RKO (cell line): ENCODE results near the gene OR8A1.
"Not testable (repeated sequence)": the region's sequence is repeated elsewhere in the genome, so short reads cannot be mapped to it uniquely, and the experiment has no call there.

ENCODE experiments used
- DNase-seq: peaks from one replicate; pipeline ENCODE4 v3.0.0-alpha.2; 2016; ENCODE audit warnings: low spot score

OR8A1 gene

DNA sequence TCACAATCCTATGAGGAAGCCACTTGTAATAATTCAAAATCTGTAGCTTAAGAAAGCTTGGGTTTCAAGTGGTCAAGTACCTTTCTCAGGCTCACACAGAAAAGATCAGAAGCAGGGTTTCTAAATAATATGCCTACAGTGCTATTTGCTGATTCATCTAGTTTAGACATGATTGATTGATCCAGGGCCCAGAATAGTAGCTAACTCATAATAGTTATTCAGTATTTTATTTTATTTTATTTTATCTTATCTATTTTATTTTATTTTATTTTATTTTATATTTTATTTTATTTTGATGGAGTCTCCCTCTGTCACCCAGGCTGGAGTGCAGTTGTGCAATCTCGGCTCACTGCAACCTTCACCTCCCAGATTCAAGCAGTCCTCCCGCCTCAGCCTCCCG is 25.5 kb downstream of the OR8A1 start:
- no peak for DNase-seq

DNA sequence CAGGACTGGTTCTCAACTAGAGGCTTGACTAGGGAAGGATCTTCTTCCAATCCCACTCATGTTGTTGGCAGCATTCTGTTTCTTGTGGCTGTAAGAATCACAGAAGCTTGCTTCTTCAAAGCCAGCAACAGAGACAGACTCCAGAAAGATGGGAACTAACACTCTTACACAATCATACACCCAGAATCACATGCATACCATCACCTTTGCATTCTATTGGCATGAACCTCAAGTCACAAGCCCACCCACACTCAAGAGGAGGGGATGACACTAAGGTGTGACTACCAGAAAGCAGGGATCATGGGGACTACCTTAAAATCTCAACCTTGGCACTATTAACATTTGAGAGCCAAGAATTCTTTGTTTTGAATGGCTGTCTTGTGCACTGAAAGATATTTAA is 27.8 kb downstream of the OR8A1 start:
- DNase-seq: no peak

DNA sequence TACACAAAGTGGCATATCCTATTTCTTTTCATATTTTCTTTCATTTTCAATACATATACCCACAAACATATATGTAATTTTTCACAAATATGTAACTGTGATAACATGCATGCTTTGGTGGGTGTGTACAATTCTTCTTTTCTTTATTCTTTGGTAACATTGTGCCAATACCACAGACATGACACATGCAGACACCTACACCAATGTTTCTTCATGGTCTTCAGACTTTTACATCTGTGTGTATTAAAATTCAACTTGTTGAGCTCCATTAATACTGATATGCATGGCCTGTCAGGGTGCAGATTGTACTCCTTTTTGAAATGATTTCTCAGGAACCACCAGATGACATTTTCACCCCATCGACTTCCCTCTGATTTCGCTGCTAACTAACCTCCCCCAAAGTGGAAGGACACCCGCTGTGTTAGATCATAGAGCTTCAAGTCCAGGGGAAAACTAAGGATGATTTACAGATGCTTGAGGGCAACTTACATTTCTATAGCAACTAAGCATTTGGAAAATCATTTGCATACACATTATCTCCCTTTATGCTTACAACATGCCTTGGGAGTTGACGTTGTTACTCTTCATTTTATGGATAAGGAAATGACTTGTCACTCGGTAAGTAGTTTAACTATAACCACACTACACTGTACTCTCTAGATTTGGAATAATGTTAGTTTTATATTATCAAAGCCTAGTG is 31.0 kb downstream of the OR8A1 start:
- DNase-seq: no peak

DNA sequence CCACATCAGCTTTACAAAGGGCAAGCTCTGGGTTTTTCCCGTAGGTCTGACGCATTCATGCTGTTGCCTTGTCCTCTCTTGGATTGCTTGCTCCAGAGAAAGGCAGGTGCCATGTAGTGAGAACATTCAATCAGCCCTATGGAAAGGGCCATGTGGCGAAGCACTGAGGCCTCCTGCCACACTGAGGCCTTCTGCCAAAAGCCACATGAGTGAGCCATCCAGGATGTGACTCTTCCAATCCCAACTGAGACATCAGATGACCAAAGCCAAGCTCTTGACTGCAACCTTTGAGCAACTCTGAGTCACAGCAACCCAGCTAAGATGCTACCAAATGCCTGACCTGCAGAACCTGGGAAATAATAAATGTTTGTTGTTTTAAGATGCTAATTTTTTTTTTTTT is 32.4 kb downstream of the OR8A1 start:
- peak; percentile 85 for DNase-seq

DNA sequence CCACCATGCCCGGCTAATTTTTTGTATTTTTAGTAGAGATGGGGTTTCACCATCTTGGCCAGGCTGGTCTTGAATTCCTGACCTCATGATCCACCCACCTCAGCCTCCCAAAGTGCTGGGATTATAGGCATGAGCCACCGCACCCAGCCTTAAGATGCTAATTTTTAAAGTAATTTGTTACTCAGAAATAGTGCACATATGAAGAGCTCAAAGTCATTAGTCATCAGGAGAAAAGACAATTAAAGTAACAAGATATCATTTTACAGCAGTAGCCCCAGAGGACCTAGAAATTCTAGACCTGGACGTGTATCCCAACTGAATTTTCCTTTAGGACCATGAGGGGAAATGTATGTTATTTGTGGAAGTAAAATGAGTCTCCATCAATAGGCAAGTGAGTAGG is 32.9 kb downstream of the OR8A1 start:
- not testable (repeated sequence) for DNase-seq

DNA sequence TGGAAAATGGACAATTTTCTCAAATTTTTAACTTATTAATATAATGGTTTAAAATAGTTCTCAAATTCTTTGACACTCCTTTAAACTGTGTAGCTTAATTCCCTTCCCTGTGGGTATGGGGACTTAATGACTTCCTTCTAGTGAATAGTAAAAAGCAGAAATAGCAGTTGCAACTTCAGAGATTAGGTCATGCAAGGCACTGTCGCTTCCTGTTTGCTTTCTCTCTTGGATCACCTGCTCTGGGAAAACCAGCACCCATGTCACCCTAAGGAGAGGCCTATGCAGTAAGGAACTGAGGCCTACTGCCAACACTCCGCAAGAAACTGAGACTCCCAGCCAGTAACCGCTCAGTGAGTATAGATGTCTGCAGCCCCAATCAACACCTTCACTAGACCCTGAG is 35.9 kb downstream of the OR8A1 start:
- no peak for DNase-seq

DNA sequence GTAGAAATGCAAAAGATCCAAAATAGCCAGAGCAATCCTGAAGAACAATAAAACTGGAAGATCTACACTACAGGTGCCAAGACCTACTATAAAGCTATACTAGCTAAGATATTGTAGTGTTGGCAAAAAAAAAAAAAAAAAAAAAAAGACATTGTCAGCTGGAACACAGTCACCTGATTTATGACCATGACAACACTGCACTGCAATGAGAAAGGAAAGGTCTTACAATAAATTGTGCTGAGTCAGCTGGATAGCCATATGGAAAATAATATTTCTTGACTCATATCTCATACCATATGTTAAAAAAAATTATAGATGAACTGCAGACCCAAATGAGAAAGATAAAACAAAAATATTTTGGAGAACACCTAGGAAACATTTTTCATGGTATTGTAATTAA is 38.4 kb downstream of the OR8A1 start:
- DNase-seq: peak; percentile 58

DNA sequence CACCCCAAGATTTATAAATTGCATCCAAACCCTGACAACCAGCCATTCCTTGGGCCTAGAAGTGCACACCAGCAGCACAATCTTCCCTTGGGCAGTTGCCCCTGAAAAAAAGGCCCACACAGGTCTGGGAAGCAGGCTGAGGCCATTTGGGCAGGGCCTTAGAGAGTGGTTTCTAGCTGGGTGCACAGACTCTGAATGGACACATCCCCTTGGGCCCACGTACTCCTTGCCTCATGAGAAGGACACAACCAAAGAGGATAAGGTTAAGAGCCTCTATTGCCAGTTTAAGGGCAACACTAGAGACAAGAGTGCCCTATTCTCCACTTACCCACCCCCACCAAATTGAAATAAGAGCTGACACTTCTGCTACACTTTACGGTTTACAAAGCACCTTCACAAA is 40.5 kb downstream of the OR8A1 start:
- no peak for DNase-seq

DNA sequence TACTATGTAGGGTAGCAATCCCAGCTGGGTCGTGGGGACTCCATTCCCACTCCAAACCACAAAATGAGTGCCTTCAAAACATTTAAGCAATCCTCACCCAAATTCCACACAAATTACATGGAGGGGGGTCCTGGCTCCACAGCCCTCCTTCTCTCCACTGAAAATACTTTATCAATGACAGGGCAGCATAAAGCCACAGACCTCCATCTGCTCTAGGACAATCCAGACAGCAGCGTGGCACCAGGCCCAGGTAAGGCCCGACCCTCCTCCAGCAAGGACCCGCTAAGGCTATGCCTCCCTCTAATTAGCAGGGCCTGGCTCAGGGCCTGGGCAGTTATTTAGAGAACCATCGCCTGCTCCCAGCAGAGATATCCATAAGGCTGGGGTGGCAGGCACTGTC is 41.3 kb downstream of the OR8A1 start, which contains the start of gene PANX3:
PANX3 (plus strand) TSS at position 365 of the 400 bp plus-strand sequence. CDS start 129 bp downstream, outside the sequence.
- DNase-seq: no peak

DNA sequence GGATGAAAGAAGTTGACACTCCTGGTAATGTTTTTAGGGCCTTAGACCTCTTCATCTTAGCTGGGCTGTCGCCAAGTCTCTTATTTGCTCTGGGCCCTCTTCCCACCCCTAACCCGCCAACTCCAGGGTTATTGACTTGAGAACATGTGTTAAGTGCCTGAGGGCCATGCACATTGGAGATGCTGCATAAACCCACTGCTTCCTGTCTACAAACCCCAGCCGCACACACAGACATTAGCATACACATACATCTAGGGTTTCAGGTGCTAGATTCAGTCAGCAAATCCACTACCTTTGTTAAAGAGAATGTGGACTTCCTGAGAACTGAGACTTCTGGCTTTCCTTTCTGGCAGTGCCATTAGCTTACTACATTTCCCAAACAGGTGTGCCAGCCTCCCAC is 42.2 kb downstream of the OR8A1 start:
- DNase-seq: no peak

DNA sequence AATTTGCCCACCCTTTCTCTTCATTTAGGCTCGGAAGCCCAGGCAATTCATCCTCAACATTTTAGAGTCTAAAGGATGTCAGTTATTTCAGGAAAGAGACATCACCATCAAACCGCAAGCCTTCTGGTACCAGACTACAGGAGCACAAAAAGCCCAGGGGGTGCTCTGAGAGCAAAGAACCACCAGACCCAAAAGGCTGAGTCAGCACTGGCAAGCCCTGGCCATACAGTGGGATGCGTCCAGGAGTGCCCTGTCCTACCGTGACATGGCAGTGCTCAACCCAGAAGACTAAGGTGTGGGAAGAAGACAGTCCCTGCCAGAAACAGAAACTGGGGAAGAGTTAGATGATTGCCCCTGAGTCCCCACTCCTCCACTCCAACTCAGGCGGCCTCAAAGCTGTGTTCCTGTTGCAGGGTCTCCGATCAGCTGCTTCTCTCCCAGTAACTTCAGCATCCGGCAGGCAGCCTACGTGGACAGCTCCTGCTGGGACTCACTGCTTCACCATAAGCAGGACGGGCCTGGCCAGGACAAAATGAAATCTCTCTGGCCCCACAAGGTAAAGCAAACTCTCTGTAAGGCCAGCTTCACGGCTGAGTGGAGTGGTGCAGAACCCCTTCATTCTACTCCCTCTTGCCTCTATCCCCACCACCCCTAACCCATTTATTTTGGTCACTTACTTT is 42.9 kb downstream of the OR8A1 start:
- DNase-seq: no peak

DNA sequence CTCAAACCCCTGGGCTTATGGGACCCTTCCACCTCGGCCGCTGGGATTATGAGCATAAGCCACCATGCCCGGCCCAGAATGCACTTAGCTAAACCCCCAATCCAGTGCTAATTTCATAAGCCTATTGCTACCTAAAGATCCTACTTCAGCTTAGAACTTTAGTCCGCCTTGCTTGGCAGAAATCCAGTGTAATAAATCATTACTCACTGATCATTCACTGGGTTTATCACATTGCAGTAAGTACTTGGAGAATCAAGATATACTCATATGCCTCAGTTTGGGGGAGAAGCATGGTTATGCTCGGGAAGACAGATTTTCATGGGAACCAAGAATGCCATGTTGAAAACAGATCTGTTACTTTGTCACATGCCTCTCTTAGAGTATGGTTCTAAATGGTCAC is 49.1 kb downstream of the OR8A1 start:
- peak; percentile 13 for DNase-seq
